Measurements from ENCODE around the gene CRACDL.

The CRACDL gene

GRCh38 chr2:98932778-98933343 is 3.2 kb downstream of the CRACDL start:
- no peak for ATAC-seq
- Mint-ChIP-seq H3K4me3 (no peak overlapping the region), H3K9me3 (no peaks in the 10 kb centered on the region), H3K27ac (peak overlapping the region in 1 of 2 donors; percentile 65), H3K4me1 (peaks cover 12% of the 10 kb centered on the region), H3K27me3 (peaks cover 63% of the 10 kb centered on the region)
- no peak for DNase-seq

- Mint-ChIP-seq H3K4me1 (peaks cover 8% of the 10 kb centered on the region), H3K27ac (no peak overlapping the region), H3K4me3 (no peak overlapping the region), H3K9me3 (no peaks in the 10 kb centered on the region), H3K27me3 (peaks cover 62% of the 10 kb centered on the region)
- ATAC-seq (no peak), DNase-seq (no peak)
Measured at GRCh38 chr2:98932164-98932563, 3.9 kb downstream of the CRACDL start.

GRCh38 chr2:98931596-98931995 is 4.4 kb downstream of the CRACDL start:
- Mint-ChIP-seq H3K9me3 (no peaks in the 10 kb centered on the region), H3K27me3 (peaks cover 59% of the 10 kb centered on the region), H3K27ac (no peak overlapping the region), H3K4me1 (peaks cover 2% of the 10 kb centered on the region), H3K4me3 (no peak overlapping the region)
- DNase-seq (no peak), ATAC-seq (no peak)

GRCh38 chr2:98929920-98930319 is 6.1 kb downstream of the CRACDL start:
- H3K4me3 Mint-ChIP-seq, result no peak overlapping the region
- no peaks in the 10 kb centered on the region for H3K4me1 Mint-ChIP-seq
- H3K27ac Mint-ChIP-seq, result no peak overlapping the region
- DNase-seq (no peak), ATAC-seq (peak; percentile 59)
- peaks cover 51% of the 10 kb centered on the region for H3K27me3 Mint-ChIP-seq
- no peaks in the 10 kb centered on the region for H3K9me3 Mint-ChIP-seq

- ATAC-seq (no peak), DNase-seq (no peak)
- Mint-ChIP-seq H3K4me1 (no peaks in the 10 kb centered on the region), H3K4me3 (no peak overlapping the region), H3K9me3 (no peaks in the 10 kb centered on the region), H3K27me3 (peaks cover 48% of the 10 kb centered on the region), H3K27ac (no peak overlapping the region)
Measured at GRCh38 chr2:98928242-98928641, 7.8 kb downstream of the CRACDL start.

- no peak for DNase-seq
- H3K4me1 Mint-ChIP-seq, result no peaks in the 10 kb centered on the region
- H3K4me3 Mint-ChIP-seq, result no peak overlapping the region
- no peaks in the 10 kb centered on the region for H3K9me3 Mint-ChIP-seq
- H3K27ac Mint-ChIP-seq, result no peak overlapping the region
- ATAC-seq, result no peak
- peaks cover 36% of the 10 kb centered on the region for H3K27me3 Mint-ChIP-seq
Measured at GRCh38 chr2:98927027-98927426, 9.0 kb downstream of the CRACDL start.

- ATAC-seq (no peak), DNase-seq (no peak)
- Mint-ChIP-seq H3K9me3 (no peaks in the 10 kb centered on the region), H3K4me1 (no peaks in the 10 kb centered on the region), H3K4me3 (no peak overlapping the region), H3K27me3 (peaks cover 32% of the 10 kb centered on the region), H3K27ac (no peak overlapping the region)
Measured at GRCh38 chr2:98926601-98927000, 9.4 kb downstream of the CRACDL start.

- ATAC-seq (no peak), DNase-seq (no peak)
- H3K9me3 Mint-ChIP-seq, result no peaks in the 10 kb centered on the region
- peaks cover 42% of the 10 kb centered on the region for H3K27me3 Mint-ChIP-seq
- no peak overlapping the region for H3K27ac Mint-ChIP-seq
- no peak overlapping the region for H3K4me3 Mint-ChIP-seq
- no peaks in the 10 kb centered on the region for H3K4me1 Mint-ChIP-seq
Measured at GRCh38 chr2:98924910-98925309, 11.1 kb downstream of the CRACDL start.

- DNase-seq, result no peak
- no peak overlapping the region for H3K4me3 Mint-ChIP-seq
- no peak overlapping the region for H3K27ac Mint-ChIP-seq
- ATAC-seq, result no peak
- no peaks in the 10 kb centered on the region for H3K4me1 Mint-ChIP-seq
- no peaks in the 10 kb centered on the region for H3K9me3 Mint-ChIP-seq
- peaks cover 38% of the 10 kb centered on the region for H3K27me3 Mint-ChIP-seq
Measured at GRCh38 chr2:98924038-98924830, 11.8 kb downstream of the CRACDL start.

- Mint-ChIP-seq H3K27ac (no peak overlapping the region), H3K9me3 (no peaks in the 10 kb centered on the region), H3K27me3 (peaks cover 44% of the 10 kb centered on the region), H3K4me3 (no peak overlapping the region), H3K4me1 (no peaks in the 10 kb centered on the region)
- no peak for DNase-seq
- ATAC-seq, result no peak
Measured at GRCh38 chr2:98923244-98923940, 12.6 kb downstream of the CRACDL start.

GRCh38 chr2:98921062-98921461 is 15.0 kb downstream of the CRACDL start:
- DNase-seq (no peak), ATAC-seq (no peak)
- Mint-ChIP-seq H3K27ac (no peak overlapping the region), H3K27me3 (peaks cover 37% of the 10 kb centered on the region), H3K9me3 (no peaks in the 10 kb centered on the region), H3K4me3 (no peak overlapping the region), H3K4me1 (no peaks in the 10 kb centered on the region)

GRCh38 chr2:98917031-98917471 is 19.0 kb downstream of the CRACDL start:
- Mint-ChIP-seq H3K9me3 (no peaks in the 10 kb centered on the region), H3K27me3 (peaks cover 53% of the 10 kb centered on the region), H3K4me1 (peaks cover 20% of the 10 kb centered on the region), H3K4me3 (no peak overlapping the region), H3K27ac (no peak overlapping the region)
- DNase-seq (no peak), ATAC-seq (no peak)

- ATAC-seq, result no peak
- no peaks in the 10 kb centered on the region for H3K9me3 Mint-ChIP-seq
- no peak overlapping the region for H3K27ac Mint-ChIP-seq
- peaks cover 52% of the 10 kb centered on the region for H3K27me3 Mint-ChIP-seq
- DNase-seq, result no peak
- H3K4me3 Mint-ChIP-seq, result no peak overlapping the region
- peaks cover 32% of the 10 kb centered on the region for H3K4me1 Mint-ChIP-seq
Measured at GRCh38 chr2:98915751-98916358, 20.2 kb downstream of the CRACDL start.

- DNase-seq, result no peak
- Mint-ChIP-seq H3K27me3 (peaks cover 46% of the 10 kb centered on the region), H3K9me3 (no peaks in the 10 kb centered on the region), H3K27ac (no peak overlapping the region), H3K4me1 (peaks cover 41% of the 10 kb centered on the region), H3K4me3 (no peak overlapping the region)
- ATAC-seq, result no peak
Measured at GRCh38 chr2:98914713-98915580, 21.1 kb downstream of the CRACDL start.

All from stimulated activated naive CD8-positive, alpha-beta T cell treated with anti-CD3 and anti-CD28 coated beads, Interleukin-15, amount 100 ng/mL, for 72 hours (primary cell).